IgD-negative memory B cell (primary cell): ENCODE data around the gene TTF2. TPM values are rescaled to one million over a fixed set of nuclear protein-coding genes. Genes with fewer than 3 reads are reported as not detected.
"Not testable (repeated sequence)": the region's sequence is repeated elsewhere in the genome, so short reads cannot be mapped to it uniquely, and the experiment has no call there.

Source experiments
- H3K27ac Mint-ChIP-seq, 3 donors: one replicate each; pipeline ENCODE4 v1.8.0; 2020 to 2022; ENCODE audit warnings: mild to moderate bottlenecking in 3 of 3, mixed read lengths in 3 of 3, moderate library complexity in 1 of 3
- H3K27me3 Mint-ChIP-seq: one replicate; pipeline ENCODE4 v1.8.0; 2021; ENCODE audit warnings: mixed read lengths
- H3K36me3 Mint-ChIP-seq: one replicate; pipeline ENCODE4 v1.8.0; 2020; ENCODE audit warnings: mild to moderate bottlenecking, mixed read lengths
- H3K4me1 Mint-ChIP-seq, 3 donors: one replicate each; pipeline ENCODE4 v1.8.0; 2020 to 2022; ENCODE audit warnings: mixed read lengths in 3 of 3, mild to moderate bottlenecking in 1 of 3
- H3K4me3 Mint-ChIP-seq, 4 donors: one replicate each; pipeline ENCODE4 v1.8.0; 2020 to 2022; ENCODE audit warnings: mild to moderate bottlenecking in 4 of 4, mixed read lengths in 4 of 4, moderate library complexity in 3 of 4
- H3K9me3 Mint-ChIP-seq, 3 donors: one replicate each; pipeline ENCODE4 v1.8.0; 2020 to 2021; ENCODE audit warnings: mixed read lengths in 3 of 3, mild to moderate bottlenecking in 1 of 3
- polyA plus RNA-seq: library from polyadenylated mRNA; unstranded; fragments of 300-500 nt; fragmentation: Illumina TruSeq; gene quantifications from one replicate; pipeline ENCODE4 v1.2.3, GENCODE V29; 2021

The TTF2 gene
- polyA plus RNA-seq, 1 donor from 2014 or later: 14.6 TPM

- peaks cover 2% of the 10 kb centered on the region for H3K27me3 Mint-ChIP-seq
- no peak overlapping the region for H3K4me3 Mint-ChIP-seq
- H3K9me3 Mint-ChIP-seq: peaks cover 0 to 1% (median 0%) of the 10 kb centered on the region in 3 donors
- peaks cover 0 to 2% (median 0%) of the 10 kb centered on the region in 3 donors for H3K4me1 Mint-ChIP-seq
- H3K36me3 Mint-ChIP-seq: no peaks in the 10 kb centered on the region
- no peak overlapping the region for H3K27ac Mint-ChIP-seq
Measured at GRCh38 chr1:117137281-117137855, 77.2 kb downstream of the TTF2 start.

GRCh38 chr1:117138106-117138505, 78.0 kb downstream of the TTF2 start:
- Mint-ChIP-seq H3K9me3 (peaks cover 0 to 1% (median 0%) of the 10 kb centered on the region in 3 donors), H3K27ac (peak overlapping the region in 1 of 3 donors; percentile 55), H3K27me3 (peaks cover 2% of the 10 kb centered on the region), H3K36me3 (no peaks in the 10 kb centered on the region), H3K4me3 (no peak overlapping the region), H3K4me1 (peaks cover 0 to 2% (median 0%) of the 10 kb centered on the region in 3 donors)

- H3K27ac Mint-ChIP-seq: no peak overlapping the region
- H3K4me3 Mint-ChIP-seq: no peak overlapping the region
- no peaks in the 10 kb centered on the region for H3K36me3 Mint-ChIP-seq
- H3K27me3 Mint-ChIP-seq: peaks cover 2% of the 10 kb centered on the region
- peaks cover 0 to 1% (median 0%) of the 10 kb centered on the region in 3 donors for H3K9me3 Mint-ChIP-seq
- peaks cover 0 to 2% (median 0%) of the 10 kb centered on the region in 3 donors for H3K4me1 Mint-ChIP-seq
Measured at GRCh38 chr1:117138561-117138960, 78.4 kb downstream of the TTF2 start.

GRCh38 chr1:117142200-117142599, 82.1 kb downstream of the TTF2 start:
- H3K36me3 Mint-ChIP-seq: no peaks in the 10 kb centered on the region
- H3K4me1 Mint-ChIP-seq: no peaks in the 10 kb centered on the region
- no peak overlapping the region for H3K4me3 Mint-ChIP-seq
- H3K27ac Mint-ChIP-seq: no peak overlapping the region
- peaks cover 10% of the 10 kb centered on the region for H3K27me3 Mint-ChIP-seq
- no peaks in the 10 kb centered on the region for H3K9me3 Mint-ChIP-seq

GRCh38 chr1:117143172-117143571, 83.0 kb downstream of the TTF2 start:
- Mint-ChIP-seq H3K27ac (no peak overlapping the region), H3K4me3 (no peak overlapping the region), H3K27me3 (peaks cover 10% of the 10 kb centered on the region), H3K4me1 (no peaks in the 10 kb centered on the region), H3K36me3 (no peaks in the 10 kb centered on the region), H3K9me3 (no peaks in the 10 kb centered on the region)

- no peak overlapping the region for H3K27ac Mint-ChIP-seq
- H3K36me3 Mint-ChIP-seq: no peaks in the 10 kb centered on the region
- no peaks in the 10 kb centered on the region for H3K9me3 Mint-ChIP-seq
Measured at GRCh38 chr1:117143871-117144270, 83.7 kb downstream of the TTF2 start.

GRCh38 chr1:117146072-117146471, 85.9 kb downstream of the TTF2 start:
- Mint-ChIP-seq H3K4me1 (no peaks in the 10 kb centered on the region), H3K36me3 (no peaks in the 10 kb centered on the region), H3K4me3 (no peak overlapping the region), H3K27me3 (peaks cover 10% of the 10 kb centered on the region), H3K9me3 (peaks cover 0 to 4% (median 0%) of the 10 kb centered on the region in 3 donors), H3K27ac (no peak overlapping the region)

More at GRCh38 chr1:117143871-117144270, 83.7 kb downstream of the TTF2 start:
- Mint-ChIP-seq H3K27me3 (peaks cover 10% of the 10 kb centered on the region), H3K4me3 (no peak overlapping the region), H3K4me1 (no peaks in the 10 kb centered on the region)

GRCh38 chr1:117146575-117147340, 86.6 kb downstream of the TTF2 start:
- H3K4me3 Mint-ChIP-seq: no peak overlapping the region
- H3K36me3 Mint-ChIP-seq: no peaks in the 10 kb centered on the region
- peaks cover 0 to 10% (median 5%) of the 10 kb centered on the region in 3 donors for H3K9me3 Mint-ChIP-seq
- H3K27me3 Mint-ChIP-seq: peaks cover 10% of the 10 kb centered on the region
- no peak overlapping the region for H3K27ac Mint-ChIP-seq
- H3K4me1 Mint-ChIP-seq: no peaks in the 10 kb centered on the region

GRCh38 chr1:117147341-117147831, 87.3 kb downstream of the TTF2 start:
- H3K4me3 Mint-ChIP-seq: no peak overlapping the region

GRCh38 chr1:117147856-117148588, 87.9 kb downstream of the TTF2 start:
- no peak overlapping the region for H3K27ac Mint-ChIP-seq
- H3K27me3 Mint-ChIP-seq: peaks cover 10% of the 10 kb centered on the region
- no peaks in the 10 kb centered on the region for H3K4me1 Mint-ChIP-seq
- H3K4me3 Mint-ChIP-seq: no peak overlapping the region
- peaks cover 0 to 12% (median 6%) of the 10 kb centered on the region in 3 donors for H3K9me3 Mint-ChIP-seq
- no peaks in the 10 kb centered on the region for H3K36me3 Mint-ChIP-seq

More at GRCh38 chr1:117147341-117147831, 87.3 kb downstream of the TTF2 start:
- H3K36me3 Mint-ChIP-seq: no peaks in the 10 kb centered on the region
- no peak overlapping the region for H3K27ac Mint-ChIP-seq
- peaks cover 0 to 12% (median 6%) of the 10 kb centered on the region in 3 donors for H3K9me3 Mint-ChIP-seq
- peaks cover 10% of the 10 kb centered on the region for H3K27me3 Mint-ChIP-seq
- H3K4me1 Mint-ChIP-seq: no peaks in the 10 kb centered on the region

- Mint-ChIP-seq H3K4me1 (no peaks in the 10 kb centered on the region), H3K36me3 (no peaks in the 10 kb centered on the region), H3K27ac (no peak overlapping the region), H3K9me3 (peaks cover 0 to 12% (median 6%) of the 10 kb centered on the region in 3 donors), H3K4me3 (no peak overlapping the region), H3K27me3 (peaks cover 5% of the 10 kb centered on the region)
Measured at GRCh38 chr1:117150316-117150715, 90.2 kb downstream of the TTF2 start.

- H3K4me3 Mint-ChIP-seq, H3K27me3 Mint-ChIP-seq: not testable (repeated sequence)
Measured at GRCh38 chr1:117151305-117151704, 91.2 kb downstream of the TTF2 start.

More at GRCh38 chr1:117151305-117151704, 91.2 kb downstream of the TTF2 start:
- not testable (repeated sequence) for H3K36me3 Mint-ChIP-seq, H3K27ac Mint-ChIP-seq, H3K4me1 Mint-ChIP-seq
- peaks cover 0 to 12% (median 6%) of the 10 kb centered on the region in 3 donors for H3K9me3 Mint-ChIP-seq
